ENCODE measurements around the gene TIMM10B. TPM values are rescaled to one million over a fixed set of nuclear protein-coding genes. Genes with fewer than 3 reads are reported as not detected.

TIMM10B gene
- polyA plus RNA-seq, 2 of the 4 experiments (the other 2 are of a cell fraction), result 24.4 to 35.6 TPM

DNA sequence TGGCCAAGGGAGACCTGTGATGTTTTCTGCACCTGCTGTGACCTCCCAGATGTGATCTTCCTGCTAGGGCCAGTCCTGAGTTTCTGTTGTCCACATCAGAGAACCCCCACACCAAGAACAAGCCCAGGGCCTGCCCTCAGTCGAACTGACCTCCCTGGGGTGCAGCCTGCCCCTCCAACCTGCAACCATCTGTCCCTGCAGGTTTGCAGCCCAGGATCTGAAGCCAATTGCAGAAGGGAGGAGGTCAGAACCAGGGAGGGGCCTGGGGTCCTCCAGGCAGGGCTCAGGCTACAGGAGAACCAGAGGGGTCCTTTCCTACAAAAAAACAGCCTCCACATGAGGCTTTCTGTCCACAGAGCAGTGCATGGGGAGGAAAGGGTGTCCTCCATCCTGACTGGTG lies 8.4 kb upstream of the TIMM10B start:
- CTCF ChIA-PET, result interaction anchor here (0.6 to 4.2 kb wide), 5 partner anchors 13 to 210 kb away, joined by 3 to 22 read pairs (median 3); partner anchors contain the start of genes APBB1 and MRPL17
- FAIRE-seq (no peak), DNase-seq (ENCODE audit: low read depth in 1 of 2, low spot score in 1 of 2) (no peak), ATAC-seq (no peak)
- WGBS (ENCODE audit: missing lambda C conversion rate), result 50% methylated on average over 1 of the region's 1 CpG
- peak overlapping the region; percentile 92 for H3K4me3 ChIP-seq
- H3K27ac ChIP-seq, result peak overlapping the region; percentile 91 to 92
- POLR2A ChIA-PET, result interaction anchor here (0.7 to 1.7 kb wide), 3 partner anchors 11 to 94 kb away, joined by 3 to 4 read pairs (median 3); no protein-coding TSS in a partner anchor
- TF ChIP-seq EHF (CRISPR knock-in tag; IDR thresholded peaks at IDR 0.05) (no peak), KDM1A (IDR thresholded peaks at IDR 0.05; ENCODE audit: low read depth) (no peak)
- TF ChIP-seq, protein P1, sequence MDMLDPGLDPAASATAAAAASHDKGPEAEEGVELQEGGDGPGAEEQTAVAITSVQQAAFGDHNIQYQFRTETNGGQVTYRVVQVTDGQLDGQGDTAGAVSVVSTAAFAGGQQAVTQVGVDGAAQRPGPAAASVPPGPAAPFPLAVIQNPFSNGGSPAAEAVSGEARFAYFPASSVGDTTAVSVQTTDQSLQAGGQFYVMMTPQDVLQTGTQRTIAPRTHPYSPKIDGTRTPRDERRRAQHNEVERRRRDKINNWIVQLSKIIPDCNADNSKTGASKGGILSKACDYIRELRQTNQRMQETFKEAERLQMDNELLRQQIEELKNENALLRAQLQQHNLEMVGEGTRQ (IDR thresholded peaks at IDR 0.05), result no peak
- H3K9me3 ChIP-seq, result no peaks in the 10 kb centered on the region
- peaks cover 31% of the 10 kb centered on the region for H3K4me1 ChIP-seq
- H3K4me2 ChIP-seq, result peak overlapping the region; percentile 90

DNA sequence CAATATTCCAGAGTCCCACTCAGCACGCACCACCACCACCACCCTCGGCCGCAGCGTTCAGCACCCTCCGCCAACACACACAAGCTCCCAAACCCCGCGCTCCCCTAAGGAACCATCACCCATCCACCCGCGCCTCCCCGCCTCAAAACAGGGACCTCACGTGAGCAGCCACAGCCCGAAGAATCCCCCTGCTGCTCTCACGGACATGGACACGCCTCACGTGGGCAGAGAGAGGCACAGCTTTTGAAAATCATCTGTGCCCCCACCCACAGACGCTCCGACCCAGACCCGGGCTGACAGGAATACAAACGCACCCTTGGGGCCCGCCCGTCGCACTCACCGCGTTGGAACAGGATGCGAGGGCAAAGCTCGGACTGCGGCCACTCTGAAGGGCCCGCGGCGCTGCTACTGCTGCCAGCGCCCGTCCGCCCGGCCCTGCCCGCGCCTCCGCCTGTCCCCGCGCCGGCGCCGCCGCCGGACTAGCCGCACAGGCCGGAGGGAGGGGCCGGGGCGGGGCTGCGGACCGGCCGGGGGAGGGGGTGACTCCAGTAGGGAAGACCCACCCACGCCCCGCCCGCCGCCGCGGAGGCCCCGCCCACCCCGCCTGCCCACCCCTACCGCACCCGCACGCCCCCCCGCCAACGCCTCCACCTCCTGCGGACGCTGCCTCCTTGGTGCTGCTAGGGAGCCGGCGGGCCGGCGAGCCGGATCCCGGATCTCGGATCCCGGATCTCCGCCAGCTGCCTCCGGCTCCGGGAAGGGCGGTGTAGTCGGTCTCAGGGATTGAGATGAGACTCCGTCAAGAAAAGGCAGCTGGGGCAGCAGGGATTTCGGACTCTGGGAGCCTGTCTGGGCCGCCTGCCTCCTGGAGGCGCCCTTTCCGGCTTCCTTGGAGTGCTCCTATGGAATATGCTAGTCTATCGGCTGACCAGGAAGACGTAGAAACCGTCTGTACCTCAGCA lies 7.6 kb upstream of the TIMM10B start, which contains the start of gene TRIM3:
Gene TRIM3, minus strand, starts transcription at position 491 of the 962 bp plus-strand sequence. CDS start 8,246 bp downstream, outside the sequence.
- FAIRE-seq, result no peak
- H3K4me1 ChIP-seq, result peaks cover 31% of the 10 kb centered on the region
- WGBS (ENCODE audit: missing lambda C conversion rate), result 1% methylated on average over 28 of the region's 87 CpGs
- peak within 1 kb of the TSS; percentile 91 to 92 for H3K27ac ChIP-seq
- POLR2A ChIA-PET, result interaction anchor here (0.6 to 1.7 kb wide), 6 partner anchors 12 to 210 kb away, joined by 3 to 4 read pairs (median 3); partner anchors contain the start of genes APBB1 and MRPL17
- H3K9me3 ChIP-seq, result no peaks in the 10 kb centered on the region
- CTCF ChIA-PET, result interaction anchor here (0.6 to 4.2 kb wide), 5 partner anchors 11 to 210 kb away, joined by 3 to 22 read pairs (median 3); partner anchors contain the start of gene MRPL17
- DNase-seq (ENCODE audit: low read depth in 1 of 2, low spot score in 1 of 2), result peak; percentile 82 to 90
- H3K4me2 ChIP-seq, result peak within 1 kb of the TSS; percentile 90
- ATAC-seq, result peak; percentile 77 to 89
- TF ChIP-seq HOXB5 (CRISPR knock-in tag; IDR thresholded peaks at IDR 0.05) (peak; percentile 37; the same call in 1 of the 2 replicates), POLR2A (IDR thresholded peaks at IDR 0.05; ENCODE audit: low read length) (peak; percentile 46; the same call in 1 of the 2 replicates), RAD21 (conservative IDR thresholded peaks at IDR 0.05 in 1 of 2, IDR thresholded peaks at IDR 0.05 in 1 of 2) (no peak), JUN (IDR thresholded peaks at IDR 0.05) (peak; percentile 27 to 57; a peak in 3 of 5 replicates), RCOR1 (IDR thresholded peaks at IDR 0.05; ENCODE audit: low read depth, low read length) (no peak), TFCP2L1 (CRISPR knock-in tag; IDR thresholded peaks at IDR 0.05) (peak; percentile 49; the same call in 1 of the 2 replicates), RFX5 (IDR thresholded peaks at IDR 0.05) (no peak), PHF8 (IDR thresholded peaks at IDR 0.05; ENCODE audit: borderline replicate concordance, low read depth) (peak; percentile 83), GATA3 (IDR thresholded peaks at IDR 0.05; ENCODE audit: borderline replicate concordance) (no peak), CHD4 (IDR thresholded peaks at IDR 0.05; ENCODE audit: borderline replicate concordance) (no peak)
- TF ChIP-seq, protein P2, sequence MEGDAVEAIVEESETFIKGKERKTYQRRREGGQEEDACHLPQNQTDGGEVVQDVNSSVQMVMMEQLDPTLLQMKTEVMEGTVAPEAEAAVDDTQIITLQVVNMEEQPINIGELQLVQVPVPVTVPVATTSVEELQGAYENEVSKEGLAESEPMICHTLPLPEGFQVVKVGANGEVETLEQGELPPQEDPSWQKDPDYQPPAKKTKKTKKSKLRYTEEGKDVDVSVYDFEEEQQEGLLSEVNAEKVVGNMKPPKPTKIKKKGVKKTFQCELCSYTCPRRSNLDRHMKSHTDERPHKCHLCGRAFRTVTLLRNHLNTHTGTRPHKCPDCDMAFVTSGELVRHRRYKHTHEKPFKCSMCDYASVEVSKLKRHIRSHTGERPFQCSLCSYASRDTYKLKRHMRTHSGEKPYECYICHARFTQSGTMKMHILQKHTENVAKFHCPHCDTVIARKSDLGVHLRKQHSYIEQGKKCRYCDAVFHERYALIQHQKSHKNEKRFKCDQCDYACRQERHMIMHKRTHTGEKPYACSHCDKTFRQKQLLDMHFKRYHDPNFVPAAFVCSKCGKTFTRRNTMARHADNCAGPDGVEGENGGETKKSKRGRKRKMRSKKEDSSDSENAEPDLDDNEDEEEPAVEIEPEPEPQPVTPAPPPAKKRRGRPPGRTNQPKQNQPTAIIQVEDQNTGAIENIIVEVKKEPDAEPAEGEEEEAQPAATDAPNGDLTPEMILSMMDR (IDR thresholded peaks at IDR 0.05), result peak; percentile 45
- TF ChIP-seq, protein P3, sequence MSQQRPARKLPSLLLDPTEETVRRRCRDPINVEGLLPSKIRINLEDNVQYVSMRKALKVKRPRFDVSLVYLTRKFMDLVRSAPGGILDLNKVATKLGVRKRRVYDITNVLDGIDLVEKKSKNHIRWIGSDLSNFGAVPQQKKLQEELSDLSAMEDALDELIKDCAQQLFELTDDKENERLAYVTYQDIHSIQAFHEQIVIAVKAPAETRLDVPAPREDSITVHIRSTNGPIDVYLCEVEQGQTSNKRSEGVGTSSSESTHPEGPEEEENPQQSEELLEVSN (IDR thresholded peaks at IDR 0.05; ENCODE audit: borderline replicate concordance, low read depth), result no peak
- TF ChIP-seq, protein P4, sequence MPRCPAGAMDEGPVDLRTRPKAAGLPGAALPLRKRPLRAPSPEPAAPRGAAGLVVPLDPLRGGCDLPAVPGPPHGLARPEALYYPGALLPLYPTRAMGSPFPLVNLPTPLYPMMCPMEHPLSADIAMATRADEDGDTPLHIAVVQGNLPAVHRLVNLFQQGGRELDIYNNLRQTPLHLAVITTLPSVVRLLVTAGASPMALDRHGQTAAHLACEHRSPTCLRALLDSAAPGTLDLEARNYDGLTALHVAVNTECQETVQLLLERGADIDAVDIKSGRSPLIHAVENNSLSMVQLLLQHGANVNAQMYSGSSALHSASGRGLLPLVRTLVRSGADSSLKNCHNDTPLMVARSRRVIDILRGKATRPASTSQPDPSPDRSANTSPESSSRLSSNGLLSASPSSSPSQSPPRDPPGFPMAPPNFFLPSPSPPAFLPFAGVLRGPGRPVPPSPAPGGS (IDR thresholded peaks at IDR 0.05), result peak; percentile 68; the same call in 1 of the 3 replicates
- TF ChIP-seq, protein P5, sequence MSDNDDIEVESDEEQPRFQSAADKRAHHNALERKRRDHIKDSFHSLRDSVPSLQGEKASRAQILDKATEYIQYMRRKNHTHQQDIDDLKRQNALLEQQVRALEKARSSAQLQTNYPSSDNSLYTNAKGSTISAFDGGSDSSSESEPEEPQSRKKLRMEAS (IDR thresholded peaks at IDR 0.05), result no peak
- TF ChIP-seq, protein P1 (IDR thresholded peaks at IDR 0.05), result peak; percentile 33; the same call in 1 of the 2 replicates
- peak within 1 kb of the TSS; percentile 92 for H3K4me3 ChIP-seq
